Neural progenitor cell (in vitro differentiated cells): ENCODE data around the gene TIPRL. TPM values are rescaled to one million over a fixed set of nuclear protein-coding genes. Genes with fewer than 3 reads are reported as not detected.

Experiments
- DNase-seq: peaks from one replicate; pipeline ENCODE4 v3.0.0-alpha.2; 2016; ENCODE audit warnings: low spot score
- H2AFZ ChIP-seq: fragments of 200-600 bp; sonication (generic); replicated peaks from 2 replicates; pipeline ENCODE4 v1.6.1; 2016; ENCODE audit warnings: antibody characterized with exemption
- H3F3A ChIP-seq: fragments of 200-600 bp; sonication (generic); 2 replicates; pipeline ENCODE4 v1.6.1; 2016; ENCODE audit warnings: antibody characterized with exemption, low read depth
- H3K27ac ChIP-seq: fragments of 200-600 bp; sonication (generic); 2 replicates; pipeline ENCODE4 v1.5.1; 2016; ENCODE audit warnings: mild to moderate bottlenecking
- H3K27me3 ChIP-seq: fragments of 200-600 bp; sonication (generic); 2 replicates; pipeline ENCODE4 v1.6.1; 2016; ENCODE audit warnings: mild to moderate bottlenecking, moderate library complexity
- H3K36me3 ChIP-seq: fragments of 200-600 bp; sonication (generic); 2 replicates; pipeline ENCODE4 v1.5.1; 2016
- H3K4me1 ChIP-seq: fragments of 200-600 bp; sonication (generic); 2 replicates; pipeline ENCODE4 v1.6.1; 2016; ENCODE audit warnings: mixed run types
- H3K4me2 ChIP-seq: fragments of 200-600 bp; sonication (generic); 2 replicates; pipeline ENCODE4 v1.6.1; 2016
- H3K4me3 ChIP-seq: fragments of 200-600 bp; sonication (generic); 2 replicates; pipeline ENCODE4 v1.5.1; 2016
- H3K79me2 ChIP-seq: fragments of 200-600 bp; sonication (generic); 2 replicates; pipeline ENCODE4 v1.6.1; 2016; ENCODE audit warnings: low read depth
- H3K9ac ChIP-seq: fragments of 200-600 bp; sonication (generic); 2 replicates; pipeline ENCODE4 v1.6.1; 2016
- H3K9me3 ChIP-seq: fragments of 200-600 bp; sonication (generic); 2 replicates; pipeline ENCODE4 v1.5.1; 2016; ENCODE audit warnings: low read depth
- H4K20me1 ChIP-seq: fragments of 200-600 bp; sonication (generic); 2 replicates; pipeline ENCODE4 v1.6.1; 2016; ENCODE audit warnings: low read depth
- H3K27ac Mint-ChIP-seq: 3 replicates; pipeline ENCODE4 v1.8.0; 2021; ENCODE audit warnings: mixed read lengths
- H3K27me3 Mint-ChIP-seq: 2 replicates; pipeline ENCODE4 v1.8.0; 2022; ENCODE audit warnings: low read depth, mild to moderate bottlenecking, inconsistent platforms, moderate library complexity, mixed read lengths; ENCODE audit not compliant: insufficient read depth
- H3K36me3 Mint-ChIP-seq: 3 replicates; pipeline ENCODE4 v1.8.0; 2021; ENCODE audit warnings: mixed read lengths
- H3K4me1 Mint-ChIP-seq: 3 replicates; pipeline ENCODE4 v1.8.0; 2021; ENCODE audit warnings: mixed read lengths
- H3K4me3 Mint-ChIP-seq: 3 replicates; pipeline ENCODE4 v1.8.0; 2021; ENCODE audit warnings: mild to moderate bottlenecking, moderate library complexity, mixed read lengths
- H3K9me3 Mint-ChIP-seq: 3 replicates; pipeline ENCODE4 v1.8.0; 2020; ENCODE audit warnings: mixed read lengths
- CTCF ChIP-seq: fragments of 200-600 bp; sonication (generic); IDR thresholded peaks from 2 replicates; pipeline ENCODE4 v1.5.1; 2017; ENCODE audit warnings: antibody characterized with exemption, mild to moderate bottlenecking
- EZH2 ChIP-seq: fragments of 200-600 bp; sonication (generic); IDR thresholded peaks from 2 replicates; pipeline ENCODE4 v1.6.1; 2017; ENCODE audit warnings: antibody characterized with exemption, mild to moderate bottlenecking, moderate library complexity
- EZH2phosphoT487 ChIP-seq: fragments of 200-600 bp; sonication (generic); IDR thresholded peaks from 2 replicates; pipeline ENCODE4 v1.6.1; 2017; ENCODE audit warnings: antibody characterized with exemption
- small RNA-seq: library from RNA; depleted of rRNA; stranded (forward); fragments of <200 nt; gene quantifications from one replicate; pipeline ENCODE3, GENCODE V24; 2015
- total RNA-seq: library from RNA; depleted of rRNA; stranded (reverse); fragments of >200 nt; gene quantifications from 2 replicates; pipeline ENCODE4 v1.2.3, GENCODE V29; 2015; ENCODE audit warnings: low replicate concordance

The TIPRL gene
- total RNA-seq, 1 donor from 2014 or later: 52.9 TPM

- Histone ChIP-seq H3K79me2 (no peaks in the 10 kb centered on the region), H3F3A (peaks cover 6% of the 10 kb centered on the region), H3K4me2 (no peak overlapping the region), H3K9me3 (no peaks in the 10 kb centered on the region), H2AFZ (no peak overlapping the region), H3K27ac (no peak overlapping the region), H3K4me1 (peaks cover 15% of the 10 kb centered on the region), H3K9ac (no peak overlapping the region), H3K4me3 (no peak overlapping the region), H4K20me1 (no peaks in the 10 kb centered on the region), H3K36me3 (no peaks in the 10 kb centered on the region), H3K27me3 (no peaks in the 10 kb centered on the region)
- H3K4me1 Mint-ChIP-seq: peaks cover 9% of the 10 kb centered on the region
- peaks cover 66% of the 10 kb centered on the region for H3K36me3 Mint-ChIP-seq
- H3K4me3 Mint-ChIP-seq: no peak overlapping the region
- peaks cover under 1% of the 10 kb centered on the region for H3K27me3 Mint-ChIP-seq
- no peak for DNase-seq
- no peak for TF ChIP-seq EZH2phosphoT487
- no peak for TF ChIP-seq CTCF
- no peak for TF ChIP-seq EZH2
- H3K27ac Mint-ChIP-seq: no peak overlapping the region
- H3K9me3 Mint-ChIP-seq: no peaks in the 10 kb centered on the region
Measured at GRCh38 chr1:168245042-168245441, 66.3 kb downstream of the TIPRL start.

GRCh38 chr1:168246506-168246905 is 67.7 kb downstream of the TIPRL start:
- TF ChIP-seq CTCF (no peak), EZH2phosphoT487 (no peak), EZH2 (no peak)

More at GRCh38 chr1:168246506-168246905, 67.7 kb downstream of the TIPRL start:
- H3K36me3 ChIP-seq: no peaks in the 10 kb centered on the region
- peaks cover 12% of the 10 kb centered on the region for H3F3A ChIP-seq
- no peaks in the 10 kb centered on the region for H3K9me3 ChIP-seq
- H3K4me3 Mint-ChIP-seq: no peak overlapping the region
- H3K36me3 Mint-ChIP-seq: peaks cover 60% of the 10 kb centered on the region
- peaks cover 21% of the 10 kb centered on the region for H3K4me1 ChIP-seq
- no peak overlapping the region for H3K27ac ChIP-seq
- no peaks in the 10 kb centered on the region for H3K27me3 ChIP-seq
- H4K20me1 ChIP-seq: no peaks in the 10 kb centered on the region
- DNase-seq: no peak
- H3K9ac ChIP-seq: no peak overlapping the region
- H3K4me2 ChIP-seq: no peak overlapping the region
- H3K79me2 ChIP-seq: no peaks in the 10 kb centered on the region
- H3K4me1 Mint-ChIP-seq: peaks cover 15% of the 10 kb centered on the region
- H3K9me3 Mint-ChIP-seq: no peaks in the 10 kb centered on the region
- H3K4me3 ChIP-seq: no peak overlapping the region
- no peak overlapping the region for H2AFZ ChIP-seq
- H3K27me3 Mint-ChIP-seq: peaks cover 2% of the 10 kb centered on the region
- no peak overlapping the region for H3K27ac Mint-ChIP-seq

Small RNAs within 50 kb of the gene (small RNA-seq; reads per million reads assigned to genes)
- gene AL021397.1: not detected

Other genes starting within 250 kb of the TIPRL start
- gene DCAF6, start 242.3 kb upstream of the TIPRL start, total RNA-seq: 18.6 and 28.6 TPM in 2 replicates
- 33.6 and 56.8 TPM in 2 replicates for gene MPC2, start 241.9 kb upstream of the TIPRL start, total RNA-seq
- gene GPR161, start 42.0 kb upstream of the TIPRL start, total RNA-seq: 21.1 and 26.5 TPM in 2 replicates
- 25.0 and 30.5 TPM in 2 replicates for gene SFT2D2, start 47.0 kb downstream of the TIPRL start, total RNA-seq
- 1.3 and 3.1 TPM in 2 replicates for gene TBX19, start 101.9 kb downstream of the TIPRL start, total RNA-seq